NCI-H82 treated with DMSO at 0.1 percent for 48 hours (cell line): Measurements from ENCODE around the gene KLHL13.

Source experiments
- DNase-seq: peaks from one replicate; lab custom pipeline; 2025; ENCODE audit not compliant: unreplicated experiment; lab: John Stamatoyannopoulos, UW

The KLHL13 gene

DNA sequence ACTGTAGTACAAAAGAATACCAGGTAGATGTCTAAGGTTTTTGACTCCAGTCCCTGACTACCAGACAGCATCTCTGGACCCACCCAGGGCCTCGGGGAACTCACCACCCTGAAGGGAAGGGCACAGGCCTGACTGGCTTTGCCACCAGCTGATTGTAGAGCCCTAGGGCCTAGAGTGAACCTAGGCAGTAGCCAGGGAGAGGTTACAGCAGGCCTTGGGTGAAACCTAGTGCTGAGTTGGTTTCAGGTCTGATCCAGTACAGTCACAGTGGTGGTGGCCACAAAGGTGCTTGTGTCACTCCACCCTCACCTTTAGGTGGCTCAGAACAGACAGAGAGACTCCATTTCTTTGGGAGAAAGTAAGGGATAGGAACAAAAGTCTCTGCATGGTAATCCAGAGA lies 244.8 kb downstream of the KLHL13 start:
- no peak for DNase-seq

DNA sequence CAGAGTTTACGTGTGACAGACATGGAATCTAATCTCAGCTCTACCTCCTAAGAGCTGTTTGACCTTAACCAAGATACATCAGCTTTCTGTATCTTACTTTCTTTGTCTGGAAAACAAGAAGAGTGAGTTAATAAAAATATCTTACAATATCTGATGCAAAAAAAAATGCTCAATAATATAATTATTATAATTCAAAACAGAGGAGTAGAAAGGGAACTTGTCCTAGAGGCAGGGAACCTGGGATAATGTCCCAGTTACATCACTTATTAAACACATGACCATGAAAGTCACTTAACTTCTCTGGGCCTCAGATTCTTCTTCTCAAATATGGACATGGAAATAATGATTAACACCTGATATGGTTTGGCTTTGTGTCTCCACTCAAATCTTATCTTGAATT lies 256.1 kb downstream of the KLHL13 start:
- no peak for DNase-seq

DNA sequence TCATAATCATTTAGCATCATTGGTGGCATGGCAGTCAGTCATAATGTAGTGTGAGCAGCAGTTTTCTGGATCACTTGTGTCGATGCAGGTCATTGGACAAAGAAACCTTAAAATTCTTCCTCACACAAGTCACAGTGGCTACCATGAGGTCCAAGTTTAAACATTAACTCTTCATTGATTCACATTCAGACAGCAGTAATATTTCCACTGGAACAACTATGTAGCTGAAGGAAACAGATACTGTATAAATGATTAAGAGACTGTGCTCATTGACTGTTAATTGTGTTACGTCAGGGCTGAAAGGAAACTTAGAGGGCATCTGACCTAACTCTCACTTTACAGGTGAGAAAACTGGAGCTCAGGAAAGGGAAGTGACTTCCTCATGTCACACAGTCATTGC lies 261.8 kb downstream of the KLHL13 start:
- no peak for DNase-seq

DNA sequence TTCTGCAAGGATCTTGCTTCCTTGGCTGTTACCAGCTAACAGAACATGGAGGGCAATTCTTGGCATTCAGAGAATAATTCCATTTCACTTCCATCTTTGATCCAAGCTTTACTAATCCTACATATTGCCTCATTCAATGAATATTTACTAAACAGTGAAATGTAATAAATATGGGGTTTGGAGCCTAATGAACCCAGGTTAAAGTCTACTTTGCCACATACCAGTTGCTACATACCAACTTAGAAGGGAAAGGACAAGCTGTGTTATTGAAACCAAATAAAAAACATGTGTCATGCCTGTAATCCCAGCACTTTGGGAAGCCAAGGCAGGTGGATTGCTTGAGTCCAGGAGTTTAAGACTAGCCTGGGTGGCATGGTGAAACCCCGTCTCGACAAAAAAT lies 265.6 kb downstream of the KLHL13 start:
- no peak for DNase-seq
